Progenitor cell of endocrine pancreas (in vitro differentiated cells): ENCODE results near the gene NUP210. TPM values are rescaled to one million over a fixed set of nuclear protein-coding genes. Genes with fewer than 3 reads are reported as not detected.

Experiments
- DNase-seq: peaks from one replicate; pipeline ENCODE4 v3.0.0; 2021; ENCODE audit warnings: low spot score; ENCODE audit not compliant: unreplicated experiment
- H3K27ac Mint-ChIP-seq: 2 replicates; pipeline ENCODE4 v1.8.0; 2021; ENCODE audit warnings: mild to moderate bottlenecking, moderate library complexity, mixed read lengths
- H3K27me3 Mint-ChIP-seq: 2 replicates; pipeline ENCODE4 v1.8.0; 2021; ENCODE audit warnings: mixed read lengths
- H3K36me3 Mint-ChIP-seq: 2 replicates; pipeline ENCODE4 v1.8.0; 2022; ENCODE audit warnings: mixed read lengths; ENCODE audit not compliant: insufficient read depth
- H3K4me1 Mint-ChIP-seq: 2 replicates; pipeline ENCODE4 v1.8.0; 2021; ENCODE audit warnings: low read depth, mixed read lengths
- H3K4me3 Mint-ChIP-seq: 2 replicates; pipeline ENCODE4 v1.8.0; 2021; ENCODE audit warnings: low read depth, mild to moderate bottlenecking, moderate library complexity, mixed read lengths
- H3K9me3 Mint-ChIP-seq: 2 replicates; pipeline ENCODE4 v1.8.0; 2021; ENCODE audit warnings: low read depth, mixed read lengths
- total RNA-seq: library from RNA; stranded (reverse); gene quantifications from 2 replicates; pipeline ENCODE4 v1.2.1, GENCODE V29; 2021
- TF ChIP-seq, protein P1 (sequence below): fragments of 200-600 bp; sonication (generic); IDR thresholded peaks from one replicate; pipeline ENCODE4 v1.5.0; 2021; ENCODE audit warnings: antibody characterized with exemption, mild to moderate bottlenecking; ENCODE audit not compliant: unreplicated experiment

NUP210 gene
- total RNA-seq, 1 donor from 2014 or later: 78.2 TPM

DNA sequence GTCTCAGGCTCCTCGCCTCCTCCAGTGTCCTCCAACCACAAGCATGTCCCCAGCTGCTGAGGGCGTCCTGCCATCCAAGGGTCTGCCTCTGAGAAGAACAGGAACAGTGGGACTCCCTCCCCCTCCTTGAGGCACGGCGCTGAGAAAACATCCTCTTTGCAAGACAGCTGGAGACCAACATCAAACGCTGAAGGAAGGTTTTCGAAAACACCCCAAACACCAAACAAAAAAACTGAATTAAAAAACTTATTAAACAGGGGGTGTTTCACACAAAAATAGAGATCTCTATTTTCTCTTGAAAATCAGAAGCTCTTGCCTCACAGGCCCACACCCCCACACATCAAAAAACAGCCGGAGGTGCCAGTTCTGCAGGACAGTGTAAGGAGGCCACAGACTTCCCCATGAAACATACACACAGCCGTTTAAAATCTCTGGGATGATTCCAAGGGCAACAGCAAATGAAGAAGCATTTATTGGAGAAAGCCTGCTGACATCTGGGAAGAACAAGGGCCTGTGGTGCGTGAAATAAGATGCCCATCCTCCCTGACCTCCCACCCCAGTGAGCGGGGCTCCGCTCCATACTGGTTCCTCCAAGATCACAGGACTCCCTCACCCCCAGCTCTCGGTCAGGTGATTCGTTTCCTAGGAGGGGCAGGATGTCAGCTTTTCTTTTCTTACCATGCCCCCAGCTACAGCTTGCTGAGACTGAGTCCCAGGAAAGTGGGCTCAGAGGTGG is 71.3 kb downstream of the NUP210 start:
- no peak for DNase-seq
- Mint-ChIP-seq H3K27ac (no peak overlapping the region), H3K27me3 (no peaks in the 10 kb centered on the region), H3K4me3 (no peak overlapping the region), H3K36me3 (peaks cover 20% of the 10 kb centered on the region), H3K9me3 (no peaks in the 10 kb centered on the region), H3K4me1 (no peaks in the 10 kb centered on the region)
- TF ChIP-seq, protein P1, sequence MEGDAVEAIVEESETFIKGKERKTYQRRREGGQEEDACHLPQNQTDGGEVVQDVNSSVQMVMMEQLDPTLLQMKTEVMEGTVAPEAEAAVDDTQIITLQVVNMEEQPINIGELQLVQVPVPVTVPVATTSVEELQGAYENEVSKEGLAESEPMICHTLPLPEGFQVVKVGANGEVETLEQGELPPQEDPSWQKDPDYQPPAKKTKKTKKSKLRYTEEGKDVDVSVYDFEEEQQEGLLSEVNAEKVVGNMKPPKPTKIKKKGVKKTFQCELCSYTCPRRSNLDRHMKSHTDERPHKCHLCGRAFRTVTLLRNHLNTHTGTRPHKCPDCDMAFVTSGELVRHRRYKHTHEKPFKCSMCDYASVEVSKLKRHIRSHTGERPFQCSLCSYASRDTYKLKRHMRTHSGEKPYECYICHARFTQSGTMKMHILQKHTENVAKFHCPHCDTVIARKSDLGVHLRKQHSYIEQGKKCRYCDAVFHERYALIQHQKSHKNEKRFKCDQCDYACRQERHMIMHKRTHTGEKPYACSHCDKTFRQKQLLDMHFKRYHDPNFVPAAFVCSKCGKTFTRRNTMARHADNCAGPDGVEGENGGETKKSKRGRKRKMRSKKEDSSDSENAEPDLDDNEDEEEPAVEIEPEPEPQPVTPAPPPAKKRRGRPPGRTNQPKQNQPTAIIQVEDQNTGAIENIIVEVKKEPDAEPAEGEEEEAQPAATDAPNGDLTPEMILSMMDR: no peak

GRCh38 chr3:13348100-13348499 is 72.0 kb downstream of the NUP210 start:
- no peak overlapping the region for H3K27ac Mint-ChIP-seq
- no peaks in the 10 kb centered on the region for H3K9me3 Mint-ChIP-seq
- peaks cover 22% of the 10 kb centered on the region for H3K36me3 Mint-ChIP-seq
- H3K4me1 Mint-ChIP-seq: no peaks in the 10 kb centered on the region
- H3K27me3 Mint-ChIP-seq: no peaks in the 10 kb centered on the region
- TF ChIP-seq, protein P1: no peak
- no peak for DNase-seq
- H3K4me3 Mint-ChIP-seq: no peak overlapping the region

- TF ChIP-seq, protein P1: no peak
- DNase-seq: no peak
- Mint-ChIP-seq H3K4me1 (no peaks in the 10 kb centered on the region), H3K4me3 (no peak overlapping the region), H3K36me3 (peaks cover 24% of the 10 kb centered on the region), H3K9me3 (no peaks in the 10 kb centered on the region), H3K27ac (no peak overlapping the region), H3K27me3 (no peaks in the 10 kb centered on the region)
These were observed 72.7 kb downstream of the NUP210 start for GRCh38 chr3:13347390-13347950.

- H3K27ac Mint-ChIP-seq: no peak overlapping the region
- H3K4me1 Mint-ChIP-seq: no peaks in the 10 kb centered on the region
- H3K4me3 Mint-ChIP-seq: no peak overlapping the region
- no peak for DNase-seq
- H3K9me3 Mint-ChIP-seq: no peaks in the 10 kb centered on the region
- peaks cover 27% of the 10 kb centered on the region for H3K36me3 Mint-ChIP-seq
- TF ChIP-seq, protein P1: no peak
- H3K27me3 Mint-ChIP-seq: no peaks in the 10 kb centered on the region
These were observed 73.4 kb downstream of the NUP210 start for GRCh38 chr3:13346481-13347389.

- Mint-ChIP-seq H3K4me3 (no peak overlapping the region), H3K27ac (no peak overlapping the region), H3K9me3 (no peaks in the 10 kb centered on the region), H3K27me3 (no peaks in the 10 kb centered on the region), H3K36me3 (peaks cover 26% of the 10 kb centered on the region), H3K4me1 (no peaks in the 10 kb centered on the region)
- DNase-seq: no peak
- TF ChIP-seq, protein P1: no peak
These were observed 74.3 kb downstream of the NUP210 start for GRCh38 chr3:13345772-13346171.
